HPDE6-E6E7 (cell line): ENCODE results near the gene SSBP4.

ENCODE experiments used
- DNase-seq: peaks from one replicate; pipeline ENCODE4 v3.0.0; 2011; ENCODE audit warnings: missing footprints; ENCODE audit errors: extremely low spot score

Gene SSBP4

GRCh38 chr19:18444513-18444912 is 25.3 kb downstream of the SSBP4 start:
- DNase-seq: no peak

- no peak for DNase-seq
Measured at GRCh38 chr19:18445262-18445948, 26.2 kb downstream of the SSBP4 start.

GRCh38 chr19:18446145-18446810 is 27.1 kb downstream of the SSBP4 start:
- DNase-seq: no peak

GRCh38 chr19:18446811-18447359 is 27.7 kb downstream of the SSBP4 start:
- no peak for DNase-seq

GRCh38 chr19:18449552-18449951 is 30.4 kb downstream of the SSBP4 start:
- DNase-seq: no peak

GRCh38 chr19:18450021-18450930 is 31.1 kb downstream of the SSBP4 start:
- DNase-seq: no peak

- DNase-seq: peak; percentile 67
Measured at GRCh38 chr19:18450931-18451836, 32.0 kb downstream of the SSBP4 start.

- DNase-seq: no peak
Measured at GRCh38 chr19:18452386-18452785, 33.2 kb downstream of the SSBP4 start.

GRCh38 chr19:18453269-18454024 is 34.2 kb downstream of the SSBP4 start:
- DNase-seq: no peak

- no peak for DNase-seq
Measured at GRCh38 chr19:18456279-18456678, 37.1 kb downstream of the SSBP4 start.

- DNase-seq: no peak
Measured at GRCh38 chr19:18456974-18457373, 37.8 kb downstream of the SSBP4 start.

GRCh38 chr19:18457483-18458331 is 38.5 kb downstream of the SSBP4 start:
- DNase-seq: no peak

GRCh38 chr19:18460900-18461299 is 41.7 kb downstream of the SSBP4 start:
- DNase-seq: no peak

GRCh38 chr19:18461471-18461870 is 42.3 kb downstream of the SSBP4 start:
- DNase-seq: no peak

- DNase-seq: no peak
Measured at GRCh38 chr19:18464646-18465045, 45.4 kb downstream of the SSBP4 start.

- no peak for DNase-seq
Measured at GRCh38 chr19:18465214-18465963, 46.2 kb downstream of the SSBP4 start.

GRCh38 chr19:18465964-18466339 is 46.8 kb downstream of the SSBP4 start:
- DNase-seq: no peak

- DNase-seq: no peak
Measured at GRCh38 chr19:18466354-18466753, 47.2 kb downstream of the SSBP4 start.

GRCh38 chr19:18467978-18468377 is 48.8 kb downstream of the SSBP4 start:
- DNase-seq: no peak
